ENCODE results near the gene TMEM63B. TPM values are rescaled to one million over a fixed set of nuclear protein-coding genes. Genes with fewer than 3 reads are reported as not detected.

The TMEM63B gene
- total and polyA plus RNA-seq, 2 donors (not counting 1 experiment from before 2014, with no cell fraction given), result 15.4 to 19.1 TPM

DNA sequence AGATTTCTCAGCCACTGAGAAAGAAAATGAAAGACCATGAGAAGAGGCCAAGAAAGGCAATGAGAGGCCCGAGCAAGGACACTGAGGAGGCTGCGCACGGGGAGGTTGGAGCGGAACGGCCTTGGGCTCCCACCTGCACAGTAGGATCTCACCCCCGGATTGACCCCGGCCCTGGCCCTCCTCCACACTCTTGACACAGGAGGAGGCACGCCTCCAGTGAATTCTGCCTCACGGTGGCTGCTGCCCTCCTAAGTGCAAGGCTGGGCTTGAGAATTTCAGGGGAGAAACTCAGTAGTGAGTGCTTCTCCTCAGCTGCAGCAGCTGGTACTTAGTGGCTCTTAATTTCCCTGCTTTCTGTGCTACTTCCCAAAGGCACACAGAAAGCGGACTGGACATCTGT lies 18.1 kb upstream of the TMEM63B start:
- no peak for TF ChIP-seq EZH2 (IDR thresholded peaks at IDR 0.05; ENCODE audit: borderline replicate concordance, insufficient read depth, low read depth, low read length, poor library complexity, severe bottlenecking)
- TF ChIP-seq CTCF (IDR thresholded peaks at IDR 0.05), result no peak
- 99% methylated on average over 10 of the region's 10 CpGs for WGBS (ENCODE audit: insufficient coverage)
- DNase-seq (no peak), ATAC-seq (ENCODE audit: low read depth) (no peak)
- Histone ChIP-seq H3K27me3 (replicated peaks in 1 of 4; ENCODE audit: control extremely low read depth in 1 of 4, control insufficient read depth in 3 of 4, insufficient read depth in 4 of 4, low read length in 3 of 4) (no peaks in the 10 kb centered on the region), H3K27ac (ENCODE audit: low read length in 2 of 2) (no peak overlapping the region), H2AFZ (ENCODE audit: insufficient read depth, low read depth, low read length, poor library complexity, severe bottlenecking) (no peak overlapping the region), H3K4me2 (replicated peaks; ENCODE audit: low read depth, low read length, poor library complexity, severe bottlenecking) (no peak overlapping the region), H3K36me3 (replicated peaks in 1 of 2; ENCODE audit: control extremely low read depth in 1 of 2, control insufficient read depth in 1 of 2, extremely low read depth in 1 of 2, insufficient read depth in 2 of 2, low read length in 1 of 2) (peaks cover 2 to 54% of the 10 kb centered on the region in 2 experiments), H3K9me3 (ENCODE audit: control extremely low read depth in 1 of 3, control insufficient read depth in 2 of 3, insufficient read depth in 1 of 3, low read length in 2 of 3) (no peaks in the 10 kb centered on the region), H3K79me2 (ENCODE audit: control insufficient read depth, insufficient read depth, low read length) (peaks cover 9% of the 10 kb centered on the region), H3K9ac (ENCODE audit: low read length) (no peak overlapping the region), H4K20me1 (ENCODE audit: control insufficient read depth, insufficient read depth, low read length, poor library complexity, severe bottlenecking) (peaks cover 8% of the 10 kb centered on the region), H3K4me1 (ENCODE audit: control insufficient read depth in 2 of 2, insufficient read depth in 2 of 2, low read length in 2 of 2) (no peaks in the 10 kb centered on the region), H3K4me3 (ENCODE audit: control extremely low read depth in 1 of 5, extremely low read depth in 1 of 5, insufficient read depth in 1 of 5, low read depth in 2 of 5, low read length in 4 of 5) (no peak overlapping the region)
- Mint-ChIP-seq H3K27ac (no peak overlapping the region), H3K4me1 (peaks cover 2% of the 10 kb centered on the region), H3K9me3 (ENCODE audit: insufficient read depth) (no peaks in the 10 kb centered on the region), H3K4me3 (no peak overlapping the region), H3K27me3 (no peaks in the 10 kb centered on the region)
- ChIA-PET CTCF (no interaction called here), POLR2A (no interaction called here)
- intact Hi-C loops (cut with micrococcal nuclease), result no loop called here

- Histone ChIP-seq H3K27ac (ENCODE audit: low read length in 2 of 2) (no peak overlapping the region), H3K4me1 (ENCODE audit: control insufficient read depth in 2 of 2, insufficient read depth in 2 of 2, low read length in 2 of 2) (no peaks in the 10 kb centered on the region), H3K4me2 (replicated peaks; ENCODE audit: low read depth, low read length, poor library complexity, severe bottlenecking) (no peak overlapping the region), H3K27me3 (replicated peaks in 1 of 4; ENCODE audit: control extremely low read depth in 1 of 4, control insufficient read depth in 3 of 4, insufficient read depth in 4 of 4, low read length in 3 of 4) (no peaks in the 10 kb centered on the region), H3K9me3 (ENCODE audit: control extremely low read depth in 1 of 3, control insufficient read depth in 2 of 3, insufficient read depth in 1 of 3, low read length in 2 of 3) (no peaks in the 10 kb centered on the region), H3K9ac (ENCODE audit: low read length) (no peak overlapping the region), H3K79me2 (ENCODE audit: control insufficient read depth, insufficient read depth, low read length) (peaks cover 9% of the 10 kb centered on the region), H3K4me3 (ENCODE audit: control extremely low read depth in 1 of 5, extremely low read depth in 1 of 5, insufficient read depth in 1 of 5, low read depth in 2 of 5, low read length in 4 of 5) (no peak overlapping the region), H2AFZ (ENCODE audit: insufficient read depth, low read depth, low read length, poor library complexity, severe bottlenecking) (no peak overlapping the region), H3K36me3 (replicated peaks in 1 of 2; ENCODE audit: control extremely low read depth in 1 of 2, control insufficient read depth in 1 of 2, extremely low read depth in 1 of 2, insufficient read depth in 2 of 2, low read length in 1 of 2) (peaks cover 0 to 51% of the 10 kb centered on the region in 2 experiments), H4K20me1 (ENCODE audit: control insufficient read depth, insufficient read depth, low read length, poor library complexity, severe bottlenecking) (peaks cover 10% of the 10 kb centered on the region)
- intact Hi-C loops (cut with micrococcal nuclease), result no loop called here
- ChIA-PET CTCF (interaction anchor here (1.0 to 1.8 kb wide), 2 partner anchors 14 to 44 kb away, joined by 3 to 5 read pairs; no protein-coding TSS in a partner anchor), POLR2A (no interaction called here)
- no peak overlapping the region for H3K4me3 Mint-ChIP-seq
- TF ChIP-seq CTCF (IDR thresholded peaks at IDR 0.05) (no peak), EZH2 (IDR thresholded peaks at IDR 0.05; ENCODE audit: borderline replicate concordance, insufficient read depth, low read depth, low read length, poor library complexity, severe bottlenecking) (no peak)
- H3K27me3 Mint-ChIP-seq, result no peaks in the 10 kb centered on the region
- no peak for ATAC-seq (ENCODE audit: low read depth)
- H3K4me1 Mint-ChIP-seq, result no peaks in the 10 kb centered on the region
- no peak for DNase-seq
- H3K27ac Mint-ChIP-seq, result no peak overlapping the region
- 96% methylated on average over 6 of the region's 6 CpGs for WGBS (ENCODE audit: insufficient coverage)
- H3K9me3 Mint-ChIP-seq (ENCODE audit: insufficient read depth), result no peaks in the 10 kb centered on the region
Observed at GRCh38 chr6:44110005-44110676, 17.2 kb upstream of the TMEM63B start.
